ENCODE results near the gene NRP1. TPM values are rescaled to one million over a fixed set of nuclear protein-coding genes. Genes with fewer than 3 reads are reported as not detected.

The NRP1 gene
- total RNA-seq, 2 experiments from 2014 or later, result 0.06 TPM; not detected in 1

GRCh38 chr10:33254556-33255160, 79.8 kb downstream of the NRP1 start:
- Mint-ChIP-seq H3K27me3 (no peaks in the 10 kb centered on the region), H3K4me3 (no peak overlapping the region), H3K9me3 (no peaks in the 10 kb centered on the region), H3K27ac (no peak overlapping the region), H3K36me3 (ENCODE audit: low read depth) (no peaks in the 10 kb centered on the region), H3K4me1 (ENCODE audit: low read depth) (peaks cover 24% of the 10 kb centered on the region)
- CTCF ChIA-PET, result interaction anchor here (1.3 to 1.5 kb wide), 2 partner anchors 61 to 120 kb away, joined by 3 to 4 read pairs; no protein-coding TSS in a partner anchor
- no peak overlapping the region for H3K4me3 ChIP-seq (ENCODE audit: low read length)
- H3K36me3 ChIP-seq (ENCODE audit: insufficient read depth, low read length), result no peaks in the 10 kb centered on the region
- no peak for TF ChIP-seq CTCF (IDR thresholded peaks at IDR 0.05)
- intact Hi-C loops (cut with DNase I, micrococcal nuclease), result no loop called here
- no peak overlapping the region for H3K27ac ChIP-seq (ENCODE audit: low read depth in 1 of 2, low read length in 2 of 2)
- ATAC-seq (ENCODE audit: poor library complexity) (no peak), DNase-seq (no peak)
- H3K9me3 ChIP-seq (ENCODE audit: control insufficient read depth in 1 of 2, insufficient read depth in 1 of 2, low read length in 2 of 2), result peaks cover 0 to 4% of the 10 kb centered on the region in 2 experiments
- POLR2A ChIA-PET, result no interaction called here
- H3K4me1 ChIP-seq (ENCODE audit: insufficient read depth, low read length), result peaks cover 1% of the 10 kb centered on the region
- no peaks in the 10 kb centered on the region for H3K27me3 ChIP-seq (ENCODE audit: control insufficient read depth in 1 of 2, insufficient read depth in 2 of 2, low read length in 2 of 2)

GRCh38 chr10:33253411-33253810, 81.1 kb downstream of the NRP1 start:
- Mint-ChIP-seq H3K36me3 (ENCODE audit: low read depth) (no peaks in the 10 kb centered on the region), H3K27me3 (no peaks in the 10 kb centered on the region), H3K27ac (no peak overlapping the region), H3K9me3 (peaks cover 3% of the 10 kb centered on the region), H3K4me3 (no peak overlapping the region), H3K4me1 (ENCODE audit: low read depth) (peaks cover 36% of the 10 kb centered on the region)
- Histone ChIP-seq H3K4me3 (ENCODE audit: low read length) (no peak overlapping the region), H3K27ac (ENCODE audit: low read depth in 1 of 2, low read length in 2 of 2) (no peak overlapping the region), H3K27me3 (ENCODE audit: control insufficient read depth in 1 of 2, insufficient read depth in 2 of 2, low read length in 2 of 2) (no peaks in the 10 kb centered on the region), H3K4me1 (ENCODE audit: insufficient read depth, low read length) (peaks cover 6% of the 10 kb centered on the region), H3K36me3 (ENCODE audit: insufficient read depth, low read length) (no peaks in the 10 kb centered on the region), H3K9me3 (ENCODE audit: control insufficient read depth in 1 of 2, insufficient read depth in 1 of 2, low read length in 2 of 2) (peaks cover 0 to 4% of the 10 kb centered on the region in 2 experiments)
- intact Hi-C loops (cut with DNase I, micrococcal nuclease), result no loop called here
- CTCF ChIA-PET, result no interaction called here
- POLR2A ChIA-PET, result no interaction called here
- DNase-seq (no peak), ATAC-seq (ENCODE audit: poor library complexity) (no peak)
- no peak for TF ChIP-seq CTCF (IDR thresholded peaks at IDR 0.05)

- Histone ChIP-seq H3K27ac (ENCODE audit: low read depth in 1 of 2, low read length in 2 of 2) (no peak overlapping the region), H3K4me1 (ENCODE audit: insufficient read depth, low read length) (peaks cover 12% of the 10 kb centered on the region), H3K9me3 (ENCODE audit: control insufficient read depth in 1 of 2, insufficient read depth in 1 of 2, low read length in 2 of 2) (peaks cover 0 to 4% of the 10 kb centered on the region in 2 experiments), H3K27me3 (ENCODE audit: control insufficient read depth in 1 of 2, insufficient read depth in 2 of 2, low read length in 2 of 2) (no peaks in the 10 kb centered on the region), H3K4me3 (ENCODE audit: low read length) (no peak overlapping the region), H3K36me3 (ENCODE audit: insufficient read depth, low read length) (no peaks in the 10 kb centered on the region)
- intact Hi-C loops (cut with DNase I, micrococcal nuclease), result no loop called here
- H3K27ac Mint-ChIP-seq, result peak overlapping the region; percentile 12
- no peak overlapping the region for H3K4me3 Mint-ChIP-seq
- CTCF ChIA-PET, result no interaction called here
- DNase-seq (no peak), ATAC-seq (ENCODE audit: poor library complexity) (no peak)
- POLR2A ChIA-PET, result no interaction called here
- H3K9me3 Mint-ChIP-seq, result peaks cover 3% of the 10 kb centered on the region
- H3K4me1 Mint-ChIP-seq (ENCODE audit: low read depth), result peaks cover 42% of the 10 kb centered on the region
- no peaks in the 10 kb centered on the region for H3K36me3 Mint-ChIP-seq (ENCODE audit: low read depth)
- no peaks in the 10 kb centered on the region for H3K27me3 Mint-ChIP-seq
- TF ChIP-seq CTCF (IDR thresholded peaks at IDR 0.05), result no peak
Measured at GRCh38 chr10:33252794-33253203, 81.7 kb downstream of the NRP1 start.
